A673 (cell line): ENCODE results near the gene NUDT15.

Experiments
- EZH2 ChIP-seq: fragments of 200-600 bp; sonication (generic); IDR thresholded peaks from 2 replicates; pipeline ENCODE4 v1.6.1; 2017; ENCODE audit warnings: borderline replicate concordance, low read depth, mild to moderate bottlenecking, mixed read lengths, antibody characterized with exemption, low read length; ENCODE audit not compliant: poor library complexity, severe bottlenecking
- TF ChIP-seq, protein P1 (sequence below): fragments of 300-800, 200-600 bp; sonication (generic); conservative IDR thresholded peaks from 2 replicates; pipeline ENCODE4 v1.5.1; 2017; ENCODE audit warnings: low read depth, mild to moderate bottlenecking, antibody characterized with exemption, low read length, moderate library complexity, mixed read lengths

DNA sequence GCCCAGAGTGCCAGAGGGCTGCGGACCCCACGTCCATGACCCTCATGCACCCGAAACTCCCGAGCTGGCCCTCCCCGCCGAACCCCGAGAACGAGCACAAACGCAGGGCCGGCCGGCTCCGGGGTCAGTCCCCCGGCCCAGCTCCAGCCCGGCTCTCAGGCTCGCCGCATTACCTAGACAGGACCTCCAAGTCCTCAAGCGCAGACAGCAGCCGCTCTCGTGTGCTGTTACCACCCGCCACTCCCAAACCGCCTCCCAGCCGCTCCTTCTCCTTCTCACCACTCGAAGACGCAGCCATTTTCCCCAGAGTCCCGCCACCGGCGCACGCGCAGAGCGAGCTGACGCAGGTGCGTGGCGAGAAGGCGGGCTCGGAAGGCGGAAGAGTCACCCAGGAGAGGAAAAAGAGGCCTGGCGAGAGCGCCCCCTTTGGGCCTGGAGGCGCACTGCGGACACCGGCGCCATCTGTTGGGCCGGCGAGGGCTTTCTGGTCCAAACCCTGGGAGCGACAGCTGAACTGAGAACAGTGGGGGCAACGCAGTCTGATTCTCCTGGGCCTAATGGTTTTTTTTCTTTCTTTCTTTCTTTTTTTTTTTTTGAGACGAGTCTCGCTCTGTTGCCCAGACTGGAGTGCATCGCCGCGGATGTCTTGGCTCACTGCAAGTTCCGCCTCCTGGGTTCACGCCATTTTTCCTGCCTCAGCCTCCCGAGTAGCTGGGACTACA is 57.4 kb downstream of the NUDT15 start, which contains the start of gene MED4:
- TF ChIP-seq, protein P1, sequence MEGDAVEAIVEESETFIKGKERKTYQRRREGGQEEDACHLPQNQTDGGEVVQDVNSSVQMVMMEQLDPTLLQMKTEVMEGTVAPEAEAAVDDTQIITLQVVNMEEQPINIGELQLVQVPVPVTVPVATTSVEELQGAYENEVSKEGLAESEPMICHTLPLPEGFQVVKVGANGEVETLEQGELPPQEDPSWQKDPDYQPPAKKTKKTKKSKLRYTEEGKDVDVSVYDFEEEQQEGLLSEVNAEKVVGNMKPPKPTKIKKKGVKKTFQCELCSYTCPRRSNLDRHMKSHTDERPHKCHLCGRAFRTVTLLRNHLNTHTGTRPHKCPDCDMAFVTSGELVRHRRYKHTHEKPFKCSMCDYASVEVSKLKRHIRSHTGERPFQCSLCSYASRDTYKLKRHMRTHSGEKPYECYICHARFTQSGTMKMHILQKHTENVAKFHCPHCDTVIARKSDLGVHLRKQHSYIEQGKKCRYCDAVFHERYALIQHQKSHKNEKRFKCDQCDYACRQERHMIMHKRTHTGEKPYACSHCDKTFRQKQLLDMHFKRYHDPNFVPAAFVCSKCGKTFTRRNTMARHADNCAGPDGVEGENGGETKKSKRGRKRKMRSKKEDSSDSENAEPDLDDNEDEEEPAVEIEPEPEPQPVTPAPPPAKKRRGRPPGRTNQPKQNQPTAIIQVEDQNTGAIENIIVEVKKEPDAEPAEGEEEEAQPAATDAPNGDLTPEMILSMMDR: peak; percentile 99
- no peak for TF ChIP-seq EZH2
